H1 (cell line): ENCODE data around the gene C1QTNF1. TPM values are rescaled to one million over a fixed set of nuclear protein-coding genes. Genes with fewer than 3 reads are reported as not detected.

Experiments
- CTCF ChIA-PET: fragments of 300-600 bp; sonication (Branson Sonifier 250); formaldehyde crosslinking; loops from one replicate; lab custom pipeline; 2021; ENCODE audit not compliant: partially characterized antibody; lab: Charles Lee
- POLR2A ChIA-PET: fragments of 300-600 bp; sonication (Branson Sonifier 250); formaldehyde crosslinking; loops from one replicate; lab custom pipeline; 2021; ENCODE audit warnings: inconsistent platforms; ENCODE audit not compliant: partially characterized antibody; lab: Charles Lee
- DNase-seq, 2 experiments: peaks; one replicate each; pipeline versions ENCODE4 v3.0.0 to v3.0.0-alpha.2; 2010 to 2022; ENCODE audit warnings: low spot score in 2 of 2, low read depth in 1 of 2, mixed read lengths in 1 of 2
- FAIRE-seq: peaks from 2 replicates; lab custom pipeline; 2011; peaks lifted over from hg19 to GRCh38; lab: Jason Lieb, UNC
- H2AFZ ChIP-seq: 2 replicates; pipeline ENCODE4 v1.8.1; 2012; ENCODE audit warnings: low read length, inconsistent platforms
- H2AK5ac ChIP-seq: 2 replicates; pipeline ENCODE4 v1.6.1; 2013; ENCODE audit warnings: low read depth, low read length
- H2BK120ac ChIP-seq: replicated peaks from 2 replicates; pipeline ENCODE3; 2013; ENCODE audit warnings: low read depth, low read length, inconsistent platforms
- H2BK12ac ChIP-seq: 2 replicates; pipeline ENCODE4 v1.6.1; 2013; ENCODE audit warnings: low read depth, low read length
- H2BK15ac ChIP-seq: 2 replicates; pipeline ENCODE4 v1.6.1; 2013; ENCODE audit warnings: low read length
- H2BK20ac ChIP-seq: 2 replicates; pipeline ENCODE4 v1.6.1; 2013; ENCODE audit warnings: low read length
- H2BK5ac ChIP-seq: 2 replicates; pipeline ENCODE4 v1.6.1; 2013; ENCODE audit warnings: low read depth, low read length
- H3K14ac ChIP-seq: 2 replicates; pipeline ENCODE4 v1.6.1; 2013; ENCODE audit warnings: inconsistent platforms; ENCODE audit not compliant: insufficient read length
- H3K18ac ChIP-seq: 2 replicates; pipeline ENCODE4 v1.6.1; 2013; ENCODE audit warnings: low read length; ENCODE audit errors: extremely low read depth
- H3K23ac ChIP-seq: 2 replicates; pipeline ENCODE4 v1.6.1; 2013; ENCODE audit warnings: inconsistent platforms; ENCODE audit not compliant: insufficient read length
- H3K23me2 ChIP-seq: 2 replicates; pipeline ENCODE4 v1.6.1; 2013; ENCODE audit warnings: low read depth, low read length
- H3K27ac ChIP-seq: 2 replicates; pipeline ENCODE4 v1.6.1; 2011; ENCODE audit warnings: low read depth, low read length, inconsistent platforms
- H3K27me3 ChIP-seq, 4 experiments: replicated peaks in 1 of 4; 1 replicate in 1 of 4; 2 replicates in 3 of 4; pipeline versions ENCODE4 v1.6.1 to v1.8.1; 2011 to 2013; ENCODE audit warnings: low read length in 3 of 4, mild to moderate bottlenecking in 3 of 4, inconsistent platforms in 2 of 4, mixed read lengths in 2 of 4, moderate library complexity in 1 of 4; ENCODE audit not compliant: control insufficient read depth in 3 of 4, insufficient read depth in 3 of 4; ENCODE audit errors: extremely low read depth in 1 of 4
- H3K36me3 ChIP-seq, 4 experiments: 2 replicates each; pipeline versions ENCODE4 v1.6.1 to v1.8.1; 2011 to 2013; ENCODE audit warnings: mild to moderate bottlenecking in 4 of 4, low read length in 3 of 4, moderate library complexity in 2 of 4, control low read depth in 1 of 4, inconsistent platforms in 1 of 4; ENCODE audit not compliant: insufficient read depth in 4 of 4, control insufficient read depth in 2 of 4
- H3K4ac ChIP-seq: replicated peaks from 2 replicates; pipeline ENCODE3; 2013; ENCODE audit warnings: low read length, low read depth, mixed read lengths, inconsistent platforms; ENCODE audit not compliant: insufficient read length
- H3K4me1 ChIP-seq, 4 experiments: replicated peaks in 1 of 4; 1 replicate in 1 of 4; 2 replicates in 3 of 4; pipeline versions ENCODE4 v1.6.1 to v1.8.1; 2011 to 2013; ENCODE audit warnings: low read length in 3 of 4, inconsistent platforms in 2 of 4, mixed read lengths in 1 of 4; ENCODE audit not compliant: insufficient read depth in 4 of 4, control insufficient read depth in 3 of 4
- H3K4me2 ChIP-seq, 2 experiments: 2 replicates each; pipeline versions ENCODE4 v1.6.1 to v1.8.1; 2011 to 2013; ENCODE audit warnings: low read depth in 2 of 2, low read length in 2 of 2, control low read depth in 1 of 2, inconsistent platforms in 1 of 2, mild to moderate bottlenecking in 1 of 2; ENCODE audit not compliant: insufficient read depth in 1 of 2
- H3K4me3 ChIP-seq, 4 experiments: fragments of 200-600, 300-600 bp in 1 of 4; sonication (generic), shearing (Covaris generic), sonication (Bioruptor Twin) in 1 of 4; 2 replicates each; pipeline versions ENCODE4 v1.5.1 to v1.8.1; 2011 to 2016; ENCODE audit warnings: low read length in 4 of 4, low read depth in 3 of 4, control low read depth in 2 of 4, inconsistent platforms in 2 of 4, mild to moderate bottlenecking in 2 of 4, mixed read lengths in 1 of 4, moderate library complexity in 1 of 4; ENCODE audit not compliant: insufficient read depth in 2 of 4; ENCODE audit errors: extremely low read depth in 1 of 4
- H3K56ac ChIP-seq: replicated peaks from 2 replicates; pipeline ENCODE3; 2013; ENCODE audit warnings: low read depth, mild to moderate bottlenecking, mixed read lengths, low read length, inconsistent platforms; ENCODE audit not compliant: insufficient read length
- H3K79me1 ChIP-seq: 2 replicates; pipeline ENCODE4 v1.6.1; 2013; ENCODE audit warnings: low read depth, low read length, control low read depth
- H3K79me2 ChIP-seq, 2 experiments: 2 replicates each; pipeline versions ENCODE4 v1.6.1 to v1.8.1; 2012 to 2013; ENCODE audit warnings: low read length in 2 of 2, mild to moderate bottlenecking in 2 of 2, inconsistent platforms in 1 of 2; ENCODE audit not compliant: insufficient read depth in 2 of 2, control insufficient read depth in 1 of 2
- H3K9ac ChIP-seq, 4 experiments: replicated peaks in 1 of 4; 1 replicate in 1 of 4; 2 replicates in 3 of 4; pipeline versions ENCODE4 v1.6.1 to v1.8.1; 2011 to 2013; ENCODE audit warnings: low read depth in 3 of 4, low read length in 3 of 4, control low read depth in 2 of 4, mild to moderate bottlenecking in 2 of 4, moderate library complexity in 2 of 4, inconsistent platforms in 1 of 4; ENCODE audit errors: extremely low read depth in 1 of 4
- H3K9me3 ChIP-seq, 2 experiments: 2 replicates each; pipeline versions ENCODE4 v1.6.1 to v1.8.1; 2012 to 2013; ENCODE audit warnings: mild to moderate bottlenecking in 2 of 2, moderate library complexity in 2 of 2, control low read depth in 1 of 2, inconsistent platforms in 1 of 2, low read depth in 1 of 2, low read length in 1 of 2, mixed read lengths in 1 of 2; ENCODE audit not compliant: insufficient read depth in 2 of 2
- H4K20me1 ChIP-seq, 2 experiments: replicated peaks in 1 of 2; 2 replicates each; pipeline versions ENCODE3 to v1.8.1; 2011 to 2013; ENCODE audit warnings: inconsistent platforms in 2 of 2, low read length in 2 of 2, mild to moderate bottlenecking in 1 of 2; ENCODE audit not compliant: insufficient read depth in 2 of 2, control insufficient read depth in 1 of 2
- H4K5ac ChIP-seq: 2 replicates; pipeline ENCODE4 v1.6.1; 2013; ENCODE audit warnings: low read length, low read depth, mixed read lengths, inconsistent platforms; ENCODE audit not compliant: insufficient read length
- H4K8ac ChIP-seq: 2 replicates; pipeline ENCODE4 v1.8.0; 2013; ENCODE audit warnings: mild to moderate bottlenecking, moderate library complexity, low read length, inconsistent platforms; ENCODE audit not compliant: insufficient read depth; ENCODE audit errors: extremely low read depth
- H4K91ac ChIP-seq: replicated peaks from 2 replicates; pipeline ENCODE3; 2013; ENCODE audit warnings: low read length, mixed read lengths, inconsistent platforms; ENCODE audit not compliant: insufficient read length
- ATF3 ChIP-seq: IDR thresholded peaks from 2 replicates; pipeline ENCODE4 v1.6.1; 2011; ENCODE audit warnings: low read depth, mild to moderate bottlenecking, low read length; ENCODE audit not compliant: insufficient read depth
- BACH1 ChIP-seq: IDR thresholded peaks from 2 replicates; pipeline ENCODE4 v1.6.1; 2012; ENCODE audit warnings: low read length, improper control_type of control experiment
- CBX5 ChIP-seq: fragments of 300-800, 300-1000 bp; sonication (generic); IDR thresholded peaks from 2 replicates; pipeline ENCODE4 v1.7.1; 2016; ENCODE audit warnings: antibody characterized with exemption, low read length, low read depth
- CHD1 ChIP-seq: IDR thresholded peaks from 2 replicates; pipeline ENCODE4 v1.6.1; 2012; ENCODE audit warnings: low read depth, low read length, improper control_type of control experiment
- CHD2 ChIP-seq: IDR thresholded peaks from 2 replicates; pipeline ENCODE4 v1.6.1; 2012; ENCODE audit warnings: low read length, improper control_type of control experiment
- HDAC6 ChIP-seq: IDR thresholded peaks from one replicate; pipeline ENCODE4 v1.7.1; 2012; ENCODE audit warnings: low read depth, mild to moderate bottlenecking, inconsistent platforms, low read length, moderate library complexity
- JUN ChIP-seq: IDR thresholded peaks from 2 replicates; pipeline ENCODE4 v1.6.1; 2011; ENCODE audit warnings: low read depth, mild to moderate bottlenecking, improper control_type of control experiment, low read length
- MAFK ChIP-seq: IDR thresholded peaks from 2 replicates; pipeline ENCODE4 v1.6.1; 2012; ENCODE audit warnings: low read depth, mild to moderate bottlenecking, improper control_type of control experiment, low read length
- NRF1 ChIP-seq: IDR thresholded peaks from 2 replicates; pipeline ENCODE4 v1.6.1; 2011; ENCODE audit warnings: mild to moderate bottlenecking, low read depth, low read length, improper control_type of control experiment
- PHF8 ChIP-seq: fragments of 200-600 bp; sonication (generic); conservative IDR thresholded peaks from 2 replicates; pipeline ENCODE4 v1.7.1; 2012; ENCODE audit warnings: low read depth, mild to moderate bottlenecking, inconsistent platforms, low read length, moderate library complexity
- TAF1 ChIP-seq: IDR thresholded peaks from 2 replicates; pipeline ENCODE4 v1.6.1; 2011; ENCODE audit warnings: mild to moderate bottlenecking, low read depth, low read length
- TAF7 ChIP-seq: optimal IDR thresholded peaks from 2 replicates; pipeline ENCODE3; 2011; ENCODE audit warnings: low read depth, mild to moderate bottlenecking, inconsistent platforms, low read length, moderate library complexity, borderline replicate concordance
- TCF12 ChIP-seq: IDR thresholded peaks from 2 replicates; pipeline ENCODE4 v1.6.1; 2011; ENCODE audit warnings: low read depth, mild to moderate bottlenecking, low read length
- TEAD4 ChIP-seq: IDR thresholded peaks from 2 replicates; pipeline ENCODE4 v1.6.1; 2012; ENCODE audit warnings: low read depth, low read length, inconsistent platforms, mixed read lengths
- WGBS, 2 experiments: shearing (Covaris generic) in 1 of 2; methylation state at CpG; one replicate each; pipeline versions ENCODE4 v1.1.6 to v1.1.7; 2013 to 2015; ENCODE audit warnings: low lambda C conversion rate in 2 of 2, mixed read lengths in 2 of 2, inconsistent platforms in 1 of 2, low coverage in 1 of 2, missing lambda C conversion rate in 1 of 2; ENCODE audit not compliant: insufficient replicate concordance in 2 of 2, insufficient coverage in 1 of 2, insufficient read length in 1 of 2; ENCODE audit errors: extremely low coverage in 1 of 2, missing lambda C conversion rate in 1 of 2; 5-methylcytosine and 5-hydroxymethylcytosine counted together
- polyA plus RNA-seq, 7 experiments: library from polyadenylated mRNA; depleted of rRNA in 3 of 7; stranded (reverse) in 5 of 7; unstranded in 2 of 7; fragments of >200 nt in 5 of 7; fragments of 200-250 nt in 2 of 7; gene quantifications; 1 replicate in 5 of 7; 2 replicates in 1 of 7; 4 replicates in 1 of 7; pipeline versions ENCODE4 v1.2.1 to v1.2.3, GENCODE V29; 2011 to 2013; ENCODE audit warnings: missing spikeins in 2 of 7, mixed read lengths in 2 of 7
- total RNA-seq: library from RNA; stranded (reverse); fragmentation: NEBNext Ultra II Directional; extraction: Animal tissue kit (Norgen Biotek cat#: 25700); gene quantifications from 2 replicates; pipeline ENCODE4 v1.2.1, GENCODE V29; 2021

The C1QTNF1 gene
- total and polyA plus RNA-seq, 2 of the 8 experiments (the other 6 are each of a cell fraction or from before 2014, with no cell fraction given): 1.5 to 2.5 TPM

- H4K5ac ChIP-seq: no peak overlapping the region
- H4K8ac ChIP-seq: no peak overlapping the region
- H4K20me1 ChIP-seq: peaks cover 14 to 19% of the 10 kb centered on the region in 2 experiments
- no peak overlapping the region for H4K91ac ChIP-seq
- H3K18ac ChIP-seq: no peak overlapping the region
- H3K4ac ChIP-seq: no peak overlapping the region
- H3K4me3 ChIP-seq: no peak overlapping the region
- no peak overlapping the region for H2BK12ac ChIP-seq
- H3K9me3 ChIP-seq: peaks cover 23 to 31% of the 10 kb centered on the region in 2 experiments
- H3K23me2 ChIP-seq: peaks cover 7% of the 10 kb centered on the region
- peaks cover 4 to 27% (median 27%) of the 10 kb centered on the region in 4 experiments for H3K27me3 ChIP-seq
- no peak overlapping the region for H3K23ac ChIP-seq
- H2BK120ac ChIP-seq: no peak overlapping the region
- no peak overlapping the region for H3K14ac ChIP-seq
- no peak overlapping the region for H2BK5ac ChIP-seq
- ChIA-PET POLR2A (no interaction called here), CTCF (no interaction called here)
- no peaks in the 10 kb centered on the region for H3K36me3 ChIP-seq
- no peak overlapping the region for H2AK5ac ChIP-seq
- H3K27ac ChIP-seq: no peak overlapping the region
- no peak overlapping the region for H3K4me2 ChIP-seq
- H3K56ac ChIP-seq: no peak overlapping the region
- DNase-seq (no peak), FAIRE-seq (no peak)
- peaks cover 0 to 9% (median 6%) of the 10 kb centered on the region in 4 experiments; a peak in 6 of 7 replicates for H3K4me1 ChIP-seq
- peaks cover 0 to 5% of the 10 kb centered on the region in 2 experiments; a peak in 1 of 4 replicates for H3K79me2 ChIP-seq
- no peak overlapping the region for H2BK20ac ChIP-seq
- H2AFZ ChIP-seq: no peak overlapping the region
- WGBS, 2 experiments: 74% methylated on average over 5 of the region's 5 CpGs; no CpG with 5 or more reads in 1 of the 2 experiments
- H3K9ac ChIP-seq: no peak overlapping the region
- H2BK15ac ChIP-seq: no peak overlapping the region
- H3K79me1 ChIP-seq: peaks cover 8% of the 10 kb centered on the region
- TF ChIP-seq TAF7: no peak
- no peak for TF ChIP-seq MAFK
- no peak for TF ChIP-seq JUN
- TF ChIP-seq ATF3: no peak
- no peak for TF ChIP-seq CHD2
- no peak for TF ChIP-seq TCF12
- TF ChIP-seq PHF8: no peak
- TF ChIP-seq BACH1: no peak
- no peak for TF ChIP-seq HDAC6
- TF ChIP-seq NRF1: no peak
- TF ChIP-seq CHD1: no peak
- no peak for TF ChIP-seq TAF1
- TF ChIP-seq TEAD4: no peak
- no peak for TF ChIP-seq CBX5
Measured at GRCh38 chr17:79011451-79012147, 12.4 kb upstream of the C1QTNF1 start.
